GM04503 (cell line): ENCODE data around the gene ADCY1.

Experiments used
- DNase-seq: peaks from one replicate; pipeline ENCODE4 v3.0.0-alpha.2; 2012; ENCODE audit warnings: low read depth

Gene ADCY1

DNA sequence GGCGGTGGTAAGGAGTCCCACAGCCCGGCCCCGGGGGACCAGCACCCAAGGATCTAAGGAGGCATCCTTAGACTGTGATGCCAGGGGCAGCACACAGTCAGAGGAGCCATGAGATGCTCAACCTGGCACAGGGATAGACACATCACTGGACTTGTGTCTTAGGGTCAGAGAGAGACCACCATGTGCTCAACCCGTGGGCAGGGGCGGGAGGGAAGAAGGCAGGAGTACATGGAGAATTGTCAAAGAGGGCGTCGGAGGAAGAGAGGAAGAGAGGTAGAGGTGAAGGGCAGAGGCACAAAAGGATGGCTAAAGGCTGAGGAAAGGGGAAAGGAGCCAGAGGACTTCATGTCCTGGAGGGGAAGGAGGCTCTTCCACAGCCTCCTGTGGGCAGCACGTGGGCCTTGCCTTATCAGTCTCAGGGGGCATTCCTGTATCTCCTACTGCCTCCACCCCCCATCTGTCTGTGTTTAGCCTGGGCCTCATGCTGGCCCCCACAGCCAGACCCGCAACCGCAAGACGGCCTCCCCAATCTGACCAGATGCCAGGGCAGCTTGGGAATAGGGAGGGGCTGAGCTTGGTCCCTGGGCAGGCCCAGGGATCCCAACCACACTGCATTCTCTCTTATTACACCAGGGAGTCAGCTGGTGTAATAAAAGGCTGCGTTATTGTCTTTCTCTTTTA, 2.2 kb downstream of the ADCY1 start:
- DNase-seq = no peak

DNA sequence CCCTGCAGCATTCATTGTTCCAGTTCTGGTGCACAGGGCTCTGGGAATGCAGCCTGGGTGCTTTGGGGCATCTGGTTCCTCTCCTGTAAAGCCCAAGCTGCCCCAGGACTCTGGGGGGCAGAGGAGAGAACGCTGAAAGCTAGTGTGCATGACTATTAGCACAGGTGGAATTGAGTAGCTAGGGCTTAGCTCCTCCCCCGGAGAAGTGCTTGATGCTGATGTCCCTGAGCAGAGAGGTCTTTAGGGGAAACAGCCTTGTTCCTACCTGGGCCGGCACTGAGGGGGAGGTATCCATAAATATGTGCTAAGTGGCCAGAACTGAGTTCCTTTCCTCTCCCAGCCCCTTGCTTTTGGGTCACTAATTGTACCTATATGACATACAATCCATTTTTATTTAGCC, 3.9 kb downstream of the ADCY1 start:
- DNase-seq = no peak

DNA sequence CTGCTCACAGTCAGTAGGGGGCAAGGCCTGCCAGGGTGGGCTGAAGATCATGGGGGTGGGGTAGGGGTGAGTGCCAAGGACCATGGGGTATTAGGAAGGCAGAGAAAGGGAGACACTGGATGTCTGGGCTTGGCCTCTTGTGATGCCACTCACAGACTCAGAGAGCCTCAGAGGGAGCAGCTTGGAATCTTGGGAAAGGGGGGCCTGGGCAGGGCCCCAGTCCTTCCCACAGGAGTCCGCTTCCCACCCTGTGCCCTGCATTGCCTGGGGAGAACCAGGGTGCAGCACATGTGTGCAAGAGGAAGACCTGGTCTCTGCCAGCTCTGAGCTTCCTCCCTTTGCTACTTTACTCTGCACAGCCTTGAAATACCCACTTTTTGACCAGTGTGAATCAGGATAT, 4.3 kb downstream of the ADCY1 start:
- DNase-seq = no peak

DNA sequence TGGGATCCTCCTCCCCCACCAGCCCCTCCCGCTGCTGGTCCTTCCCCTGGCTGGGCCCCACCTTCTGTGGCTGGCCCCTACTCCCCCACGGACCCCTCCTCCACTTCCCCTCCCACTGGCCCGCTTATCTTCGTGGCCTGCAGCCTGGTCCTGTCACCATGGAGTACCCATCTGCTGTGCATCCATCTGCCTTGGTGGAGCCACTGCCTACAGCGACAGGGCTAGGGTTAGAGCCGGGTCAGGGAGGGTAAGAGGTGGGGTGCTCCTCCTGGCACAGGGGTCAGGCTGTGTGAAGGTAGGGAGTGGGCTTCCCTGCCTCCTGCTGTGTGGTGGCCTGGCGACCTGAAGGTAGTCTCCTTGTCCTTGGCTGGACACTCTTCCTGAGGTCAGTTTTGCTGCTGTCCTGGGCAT, 5.2 kb downstream of the ADCY1 start:
- DNase-seq = no peak

DNA sequence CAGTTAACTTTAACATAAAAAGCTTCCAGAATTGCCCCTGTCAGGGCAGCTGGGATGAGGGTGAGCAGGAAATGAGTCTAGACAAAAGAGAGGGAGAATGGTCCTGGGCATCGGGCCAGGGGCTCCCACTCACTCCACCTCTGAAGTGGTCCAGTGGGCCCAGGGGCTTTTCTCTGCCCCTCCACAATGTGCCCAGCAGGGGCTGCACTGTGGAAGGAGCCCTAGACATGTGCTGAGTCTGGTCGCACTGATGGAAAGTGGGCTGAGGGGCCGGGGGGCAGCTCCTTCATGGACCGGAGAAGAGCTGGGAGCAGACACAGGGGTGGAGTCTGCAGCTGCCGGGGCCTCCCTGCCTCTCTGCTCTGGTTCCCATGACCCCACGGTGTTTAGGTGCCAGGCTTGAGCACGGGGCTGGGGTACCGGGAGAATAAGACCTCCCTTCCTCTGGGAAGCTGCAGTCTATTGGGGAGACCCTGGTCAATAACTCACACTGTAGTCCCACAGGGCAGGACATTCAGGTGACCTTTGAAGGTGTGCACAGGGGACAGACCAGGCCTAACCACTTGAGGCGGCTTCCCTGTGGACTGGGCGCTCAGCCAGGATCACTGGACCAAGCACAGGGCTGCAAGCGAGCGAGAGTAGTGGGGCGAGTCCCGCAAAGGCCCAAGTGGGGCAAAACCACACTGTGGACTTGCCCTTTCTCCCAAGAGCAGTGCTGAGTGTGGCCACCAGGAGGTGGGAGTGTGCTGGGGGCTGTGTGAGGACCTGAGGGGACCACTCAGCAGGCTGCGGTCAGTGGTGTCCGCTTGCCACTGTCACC, 6.1 kb downstream of the ADCY1 start:
- DNase-seq = no peak

DNA sequence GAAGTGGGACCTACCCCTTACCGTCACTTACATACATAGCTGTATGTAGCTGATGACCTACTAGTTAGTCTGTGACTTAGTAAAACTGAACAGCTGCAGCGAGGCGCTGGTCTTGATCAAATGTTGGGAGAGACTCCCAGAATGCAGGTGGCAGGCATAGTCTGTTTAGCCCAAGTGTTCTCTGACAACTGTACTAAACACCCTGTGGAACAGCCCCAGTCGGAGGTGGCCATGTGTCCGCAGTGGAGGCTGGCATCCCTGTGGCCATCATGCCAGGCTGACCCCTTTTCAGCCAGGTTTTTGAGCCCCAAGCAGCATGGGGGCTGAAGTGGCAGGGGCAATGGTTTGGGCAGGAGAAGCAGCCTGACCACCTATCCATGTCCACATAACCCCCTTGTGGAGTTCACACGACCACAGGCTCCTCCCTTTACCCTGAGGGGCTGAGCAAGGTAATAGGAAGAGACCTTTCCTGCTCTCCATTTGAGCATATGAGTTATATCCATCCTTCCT, 7.2 kb downstream of the ADCY1 start:
- DNase-seq = no peak

DNA sequence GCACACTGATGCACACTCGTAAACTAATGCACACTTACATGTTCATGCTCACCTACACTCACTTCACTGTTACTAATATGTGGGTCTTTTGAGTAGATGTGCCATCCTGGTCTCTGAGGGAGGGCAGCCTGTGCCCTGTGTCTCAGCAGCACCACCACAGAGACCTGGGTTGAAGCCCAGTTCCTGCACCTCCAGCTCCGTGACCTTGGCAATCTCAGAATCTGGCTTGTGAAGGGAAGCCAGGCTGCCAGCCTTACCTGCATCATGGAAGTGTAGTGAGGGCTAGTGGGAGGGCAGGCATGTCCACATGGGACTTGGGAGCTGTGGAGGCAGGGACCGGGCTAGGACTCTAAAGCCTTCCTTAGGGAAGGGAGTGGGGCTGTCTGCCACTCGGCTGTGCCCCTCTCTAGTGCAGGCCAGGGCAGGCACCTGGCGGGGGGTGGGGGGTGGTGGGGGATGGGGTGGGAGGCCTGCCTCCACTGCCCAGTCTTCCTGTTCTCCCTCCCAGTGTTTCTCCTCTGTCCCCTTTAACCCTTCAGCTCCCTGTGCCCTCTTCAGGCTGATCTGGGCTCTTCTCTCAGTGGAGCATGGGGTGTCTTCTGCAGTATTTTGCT, 8.1 kb downstream of the ADCY1 start:
- no peak for DNase-seq

DNA sequence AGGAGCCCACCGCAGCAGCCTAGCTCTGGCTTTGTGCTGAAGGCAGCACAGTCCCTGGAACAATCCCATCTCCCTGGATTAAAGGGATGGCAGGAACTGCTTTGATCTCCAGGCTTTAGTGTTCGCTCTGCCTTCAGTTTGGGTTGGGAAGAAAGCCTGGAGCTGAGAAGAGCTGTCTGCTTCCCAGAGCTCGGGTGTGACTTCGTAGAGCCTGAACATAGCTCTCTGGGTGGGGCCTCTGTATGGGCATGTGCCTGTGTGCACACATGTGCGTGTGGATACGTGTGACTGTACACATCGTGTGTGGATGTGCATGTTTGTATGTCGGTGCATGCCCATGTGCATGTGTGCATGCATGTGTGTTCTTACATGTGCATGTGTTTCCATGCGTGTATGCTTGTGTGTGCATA, 8.7 kb downstream of the ADCY1 start:
- no peak for DNase-seq

DNA sequence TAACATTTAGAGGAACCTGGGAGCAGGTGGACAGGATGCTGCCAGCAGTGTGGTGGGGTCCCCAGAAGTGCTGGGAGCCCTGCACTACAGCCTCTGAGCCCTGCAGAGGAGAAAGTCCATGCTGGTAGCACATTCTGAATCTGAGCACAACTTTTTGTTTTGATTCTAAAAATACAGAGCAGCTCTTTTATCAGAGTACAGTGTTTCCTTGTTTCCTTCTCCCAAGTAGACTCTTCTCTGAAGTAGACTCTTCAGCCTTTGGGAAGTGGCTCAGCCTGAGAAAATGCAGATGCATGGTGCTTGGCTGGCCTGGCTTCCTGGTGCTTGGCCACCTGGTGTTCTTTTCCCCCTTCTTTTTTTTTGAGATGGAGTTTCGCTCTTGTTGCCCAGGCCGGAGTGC, 9.1 kb downstream of the ADCY1 start:
- DNase-seq = no peak

DNA sequence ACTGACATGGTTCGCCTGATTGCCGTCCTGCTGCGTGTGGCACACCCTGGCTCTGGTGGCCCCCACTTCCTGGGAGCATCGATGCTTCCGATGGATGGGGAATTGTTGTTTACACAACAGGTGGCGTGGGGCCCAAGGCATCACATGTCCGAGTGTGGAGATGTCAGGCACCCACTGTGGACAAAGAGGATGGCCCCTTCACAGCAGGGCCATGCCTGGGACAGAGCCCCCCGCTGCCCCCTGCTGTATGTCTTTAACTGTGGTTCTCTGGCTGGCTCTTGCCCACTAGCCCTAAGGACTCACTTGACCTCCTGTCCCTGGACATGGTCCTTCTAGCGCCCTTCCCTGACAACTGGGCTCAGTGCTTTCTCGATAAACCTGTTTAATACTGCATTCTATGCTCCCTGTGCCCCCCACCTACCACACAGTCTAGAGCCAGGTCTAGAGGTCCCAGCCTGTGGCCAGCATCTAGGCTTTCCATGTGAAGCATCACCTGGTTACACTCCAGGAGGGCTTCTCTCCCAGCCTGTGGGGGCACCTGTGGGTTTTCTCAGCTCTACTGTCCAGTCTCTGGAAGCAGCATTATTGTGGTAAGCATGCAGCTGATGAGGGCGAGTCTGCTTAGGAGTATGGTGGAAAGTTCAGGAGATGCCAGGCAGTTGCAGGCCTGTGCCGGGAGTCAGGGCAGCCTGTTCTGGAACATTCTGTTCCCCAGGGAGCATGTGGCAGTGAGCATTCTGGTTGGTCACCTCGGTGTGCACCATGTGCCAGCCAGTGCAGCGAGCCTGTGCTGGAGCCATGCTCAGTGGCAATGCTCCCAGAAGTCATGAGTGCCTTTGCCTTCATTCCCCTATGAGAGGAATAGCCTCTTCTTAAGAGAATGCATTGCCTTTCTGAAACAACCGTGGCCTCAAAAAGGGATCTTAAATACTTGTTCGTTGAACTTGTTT, 10.4 kb downstream of the ADCY1 start:
- DNase-seq = no peak

DNA sequence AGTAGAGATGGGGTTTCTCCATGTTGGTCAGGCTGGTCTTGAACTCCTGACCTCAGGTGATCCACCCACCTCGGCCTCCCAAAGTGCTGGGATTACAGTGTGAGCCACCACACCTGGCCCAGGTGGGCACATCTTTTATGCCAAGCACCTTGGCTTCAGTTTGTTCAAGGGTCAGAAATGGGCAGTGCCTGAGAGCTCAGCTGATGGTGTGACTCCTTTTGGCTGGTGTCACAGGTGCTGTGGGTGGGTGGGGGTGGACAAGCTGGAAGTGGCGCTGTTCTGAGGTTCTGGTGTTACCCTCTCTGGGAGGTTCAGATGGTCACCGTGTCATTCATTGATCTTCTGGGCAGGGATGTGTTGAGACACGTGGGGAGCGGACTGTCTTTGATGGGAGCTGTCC, 11.5 kb downstream of the ADCY1 start:
- no peak for DNase-seq

DNA sequence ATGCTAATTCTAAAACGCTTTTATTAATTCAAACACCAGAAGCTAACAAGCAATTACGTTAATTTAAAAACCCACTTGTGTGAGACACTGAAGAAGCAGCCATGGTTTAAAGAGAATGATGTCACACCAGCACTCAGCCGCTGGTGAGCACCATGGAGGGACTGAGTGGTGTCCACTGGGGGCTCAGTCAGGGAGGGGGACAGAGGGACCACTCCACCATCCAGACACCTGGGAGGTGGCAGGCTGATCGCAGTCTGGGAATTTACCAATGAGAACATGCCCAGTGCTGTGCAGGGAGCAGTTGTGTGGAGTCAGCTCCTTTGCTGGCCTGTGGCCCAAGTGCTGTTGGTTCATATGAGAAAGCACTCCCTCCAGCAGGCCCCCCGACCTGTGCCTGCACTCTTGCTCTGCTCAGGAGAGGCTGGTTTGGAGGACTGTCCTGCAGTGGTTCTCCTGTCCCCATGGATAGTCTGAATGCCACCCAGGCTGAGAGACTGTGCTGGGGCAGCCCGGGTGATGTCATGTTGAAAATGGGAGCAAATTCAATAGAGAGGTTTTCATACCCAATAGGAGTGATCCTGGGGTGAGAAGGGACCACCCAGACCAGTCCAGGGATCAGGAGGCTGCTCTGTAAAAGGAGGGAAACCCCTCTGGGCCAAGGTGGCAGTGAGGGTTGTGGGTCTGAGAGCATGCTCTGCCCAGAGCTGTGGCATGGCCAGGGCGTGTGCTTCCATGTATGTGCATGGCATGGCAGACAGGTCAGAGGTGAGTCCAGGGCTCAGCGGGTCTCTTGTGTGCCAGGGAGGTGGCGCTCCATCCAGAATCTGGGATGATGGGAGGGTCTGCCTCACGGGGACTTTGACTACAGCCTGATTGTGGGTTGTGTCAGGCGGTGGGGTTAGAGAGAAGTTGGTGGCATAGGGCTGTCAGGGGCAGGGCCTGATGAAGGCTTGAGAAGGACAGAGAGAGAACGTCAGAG, 12.7 kb downstream of the ADCY1 start:
- no peak for DNase-seq

DNA sequence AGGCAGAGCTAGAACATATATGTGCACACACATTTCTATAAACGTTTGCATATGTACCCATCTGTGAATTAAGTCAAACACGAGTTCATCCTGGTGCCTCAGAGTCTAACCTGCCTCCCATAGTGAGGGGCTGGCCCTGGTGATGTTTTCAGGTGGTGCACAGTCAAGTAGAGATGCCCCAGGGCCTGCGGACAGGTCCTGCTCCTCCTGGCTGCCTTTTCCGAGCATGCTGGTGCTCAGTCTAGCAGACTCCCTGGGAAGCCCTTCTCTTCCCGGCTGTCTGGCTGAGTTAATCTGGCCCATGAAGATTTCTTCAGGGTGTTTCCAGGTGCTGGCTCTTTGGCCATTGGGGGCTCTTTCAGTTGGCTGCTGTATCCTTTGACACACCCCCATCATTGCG, 14.3 kb downstream of the ADCY1 start:
- no peak for DNase-seq

DNA sequence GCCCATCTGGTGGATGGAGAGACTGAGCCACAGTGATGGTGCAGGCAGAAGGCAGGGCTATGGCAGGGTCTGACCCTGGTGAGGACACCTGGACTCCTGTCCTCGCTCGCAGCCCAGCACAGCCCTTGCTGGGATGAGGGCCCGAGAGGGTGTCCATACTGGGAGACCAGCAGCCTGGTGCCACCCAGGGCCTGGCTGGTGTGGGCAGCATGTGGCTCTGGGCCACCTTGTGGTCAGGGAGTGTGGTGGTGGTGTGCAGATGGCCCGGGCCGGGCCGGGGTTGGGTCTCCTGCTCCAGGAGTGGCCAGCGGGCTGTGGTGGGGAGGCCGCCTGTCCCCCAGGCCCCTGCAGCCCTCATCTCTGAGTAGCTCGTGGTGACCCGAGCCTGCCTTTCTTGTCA, 14.9 kb downstream of the ADCY1 start:
- DNase-seq = no peak

DNA sequence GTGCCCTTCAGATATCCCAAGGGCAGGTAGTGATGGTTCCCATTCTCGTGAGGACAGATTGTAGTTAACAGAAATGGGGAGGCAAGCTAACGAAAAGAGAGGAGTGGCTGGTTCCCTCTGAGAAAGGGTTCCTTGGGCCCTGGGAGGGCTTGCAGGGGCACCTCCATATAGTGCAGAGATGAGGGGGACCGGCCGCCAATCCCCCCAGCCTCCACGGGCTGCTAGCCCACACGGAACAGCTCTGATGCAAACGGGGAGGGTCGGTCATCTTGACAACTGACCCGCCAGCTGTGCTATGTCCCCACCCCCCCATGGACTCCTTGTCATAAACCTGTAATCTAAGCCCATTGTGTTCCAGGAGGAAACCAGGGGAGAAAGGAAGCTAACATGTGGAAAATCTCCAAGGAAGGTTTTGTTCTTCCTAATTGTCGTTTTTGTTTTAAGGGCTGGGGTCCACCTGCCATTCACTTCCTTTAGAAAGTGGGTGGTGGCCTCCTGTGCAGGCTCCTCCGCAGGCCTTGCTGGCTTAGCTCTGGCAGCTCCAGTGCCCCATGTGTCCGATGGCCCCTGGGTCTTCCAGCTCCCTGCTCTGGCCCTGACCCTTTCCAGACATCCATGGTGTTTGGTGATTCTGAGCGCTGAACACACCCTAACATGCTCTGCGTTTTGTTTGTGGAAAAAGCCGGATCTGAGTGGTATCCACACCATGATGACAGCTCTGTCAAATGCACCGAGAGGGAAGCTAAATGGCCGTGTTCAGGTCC, 15.9 kb downstream of the ADCY1 start:
- no peak for DNase-seq

DNA sequence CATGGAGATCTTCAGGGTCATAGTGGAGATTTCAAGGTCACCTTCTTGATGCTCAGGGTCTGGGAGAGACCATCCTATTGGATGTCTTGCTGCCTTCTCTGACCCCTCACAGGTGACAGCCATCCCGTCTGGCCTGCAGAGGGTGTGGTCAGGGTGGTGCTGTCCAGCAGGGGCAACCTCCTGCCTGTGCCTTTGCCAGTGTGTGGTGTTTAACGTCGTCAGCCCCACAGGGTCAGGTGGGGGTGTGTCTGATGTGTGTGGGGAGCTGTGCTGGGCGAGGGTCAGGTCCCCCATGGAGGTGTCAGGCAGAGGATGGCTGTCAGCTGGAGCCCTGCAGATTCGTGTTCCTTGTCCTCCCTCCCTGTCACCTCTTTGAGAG, 16.5 kb downstream of the ADCY1 start:
- DNase-seq = no peak

DNA sequence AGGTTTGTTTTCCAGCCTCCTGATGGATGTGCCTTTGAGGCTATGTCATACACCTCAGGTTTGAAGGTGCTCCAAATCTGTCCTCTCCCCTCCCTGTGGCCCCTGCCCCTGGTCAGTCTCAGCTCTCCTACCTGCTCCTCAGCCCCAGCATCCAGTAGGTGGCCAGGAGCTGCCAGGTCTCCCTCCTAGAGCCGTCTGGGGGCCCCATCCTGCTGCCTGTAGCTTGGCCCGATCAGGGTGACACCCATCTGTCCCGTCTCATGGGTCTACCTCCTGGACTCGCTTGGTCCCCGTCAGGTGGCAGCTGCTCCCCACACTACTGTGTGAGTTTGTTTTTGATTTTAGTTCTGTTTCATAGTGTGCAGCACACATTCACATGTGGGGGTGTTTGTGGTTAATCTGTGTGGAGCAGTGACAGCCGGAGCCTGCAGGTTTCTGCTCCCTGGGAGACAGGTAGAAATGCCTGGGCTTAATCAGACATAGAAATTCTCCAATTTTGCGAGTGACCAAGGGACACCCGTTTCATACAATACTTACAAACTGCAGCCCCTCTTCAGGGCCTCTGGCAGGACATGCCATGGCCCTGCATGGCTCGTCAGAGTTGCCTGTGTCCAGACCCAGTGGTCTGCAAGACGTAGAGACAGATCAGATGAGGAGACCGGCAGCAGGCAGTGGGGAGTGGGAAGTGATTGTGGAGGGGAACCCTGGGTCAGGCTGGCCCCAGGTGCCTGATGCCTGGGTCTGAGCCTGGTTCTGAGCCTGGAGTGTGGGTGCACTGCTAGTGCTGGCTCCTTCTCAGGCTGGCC, 17.1 kb downstream of the ADCY1 start:
- DNase-seq = no peak

DNA sequence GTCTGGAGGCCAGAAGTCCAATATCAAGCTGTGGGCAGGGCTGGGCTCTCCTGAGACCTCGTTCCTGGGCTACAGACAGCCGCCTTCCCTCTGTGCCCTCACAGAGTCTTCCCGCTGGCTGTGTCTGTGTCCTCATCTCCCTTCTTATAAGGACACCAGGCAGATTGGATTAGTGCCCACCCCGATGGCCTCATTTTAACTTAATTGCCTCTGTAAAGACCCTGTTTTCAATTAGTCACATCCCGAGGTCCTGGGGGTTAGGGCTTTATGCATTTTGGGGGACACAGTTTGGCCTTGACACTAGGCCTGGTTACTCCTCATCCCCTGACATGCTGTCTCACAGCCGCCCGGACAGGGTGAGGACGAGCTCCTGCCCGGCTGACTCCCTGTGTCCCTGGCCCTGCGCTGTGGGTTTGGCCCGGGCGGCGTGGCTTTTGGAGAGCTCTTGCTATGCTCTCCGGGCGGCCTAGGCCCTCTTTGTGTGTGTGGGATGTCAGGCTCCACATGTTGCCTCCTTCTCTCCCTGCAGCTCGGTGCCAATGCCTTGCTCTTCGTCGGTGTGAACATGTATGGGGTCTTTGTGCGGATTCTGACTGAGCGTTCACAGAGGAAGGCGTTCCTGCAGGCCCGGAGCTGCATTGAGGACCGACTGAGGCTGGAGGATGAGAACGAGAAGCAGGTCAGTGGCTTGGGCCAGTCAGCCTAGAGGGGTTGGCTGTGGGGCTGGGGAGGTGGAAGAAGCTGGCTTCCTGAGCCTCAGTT, 18.2 kb downstream of the ADCY1 start:
- no peak for DNase-seq
